ENCODE data around the gene PIK3R5. TPM values are rescaled to one million over a fixed set of nuclear protein-coding genes. Genes with fewer than 3 reads are reported as not detected.

Gene PIK3R5
- total RNA-seq, 1 donor from 2014 or later = 14.5 TPM

GRCh38 chr17:8924595-8924994 is 40.9 kb downstream of the PIK3R5 start:
- peaks cover 10% of the 10 kb centered on the region for H3K36me3 Mint-ChIP-seq (ENCODE audit: low read depth, unreplicated experiment)
- DNase-seq (ENCODE audit: low spot score) = no peak
- no peaks in the 10 kb centered on the region for H3K9me3 Mint-ChIP-seq (ENCODE audit: unreplicated experiment)
- H3K4me1 Mint-ChIP-seq (ENCODE audit: unreplicated experiment) = no peaks in the 10 kb centered on the region
- H3K27me3 Mint-ChIP-seq (ENCODE audit: unreplicated experiment) = peaks cover 3% of the 10 kb centered on the region
- H3K27ac Mint-ChIP-seq (ENCODE audit: unreplicated experiment) = no peak overlapping the region
- no peak overlapping the region for H3K4me3 Mint-ChIP-seq (ENCODE audit: unreplicated experiment)
- no peak for TF ChIP-seq CTCF (IDR thresholded peaks at IDR 0.05; ENCODE audit: unreplicated experiment)

GRCh38 chr17:8923762-8924161 is 41.7 kb downstream of the PIK3R5 start:
- TF ChIP-seq CTCF (IDR thresholded peaks at IDR 0.05; ENCODE audit: unreplicated experiment) = no peak
- Mint-ChIP-seq H3K4me1 (ENCODE audit: unreplicated experiment) (no peaks in the 10 kb centered on the region), H3K4me3 (ENCODE audit: unreplicated experiment) (no peak overlapping the region), H3K27me3 (ENCODE audit: unreplicated experiment) (peaks cover 3% of the 10 kb centered on the region), H3K36me3 (ENCODE audit: low read depth, unreplicated experiment) (peaks cover 10% of the 10 kb centered on the region), H3K27ac (ENCODE audit: unreplicated experiment) (no peak overlapping the region), H3K9me3 (ENCODE audit: unreplicated experiment) (no peaks in the 10 kb centered on the region)
- DNase-seq (ENCODE audit: low spot score) = no peak

- peaks cover 3% of the 10 kb centered on the region for H3K27me3 Mint-ChIP-seq (ENCODE audit: unreplicated experiment)
Measured at GRCh38 chr17:8922928-8923327, 42.6 kb downstream of the PIK3R5 start.

GRCh38 chr17:8922451-8922850 is 43.1 kb downstream of the PIK3R5 start:
- Mint-ChIP-seq H3K4me3 (ENCODE audit: unreplicated experiment) (no peak overlapping the region), H3K9me3 (ENCODE audit: unreplicated experiment) (no peaks in the 10 kb centered on the region), H3K4me1 (ENCODE audit: unreplicated experiment) (no peaks in the 10 kb centered on the region), H3K27me3 (ENCODE audit: unreplicated experiment) (peaks cover 3% of the 10 kb centered on the region), H3K27ac (ENCODE audit: unreplicated experiment) (no peak overlapping the region), H3K36me3 (ENCODE audit: low read depth, unreplicated experiment) (peaks cover 7% of the 10 kb centered on the region)
- DNase-seq (ENCODE audit: low spot score) = no peak
- TF ChIP-seq CTCF (IDR thresholded peaks at IDR 0.05; ENCODE audit: unreplicated experiment) = no peak

More at GRCh38 chr17:8922928-8923327, 42.6 kb downstream of the PIK3R5 start:
- Mint-ChIP-seq H3K36me3 (ENCODE audit: low read depth, unreplicated experiment) (peaks cover 7% of the 10 kb centered on the region), H3K4me3 (ENCODE audit: unreplicated experiment) (no peak overlapping the region), H3K9me3 (ENCODE audit: unreplicated experiment) (no peaks in the 10 kb centered on the region), H3K4me1 (ENCODE audit: unreplicated experiment) (no peaks in the 10 kb centered on the region), H3K27ac (ENCODE audit: unreplicated experiment) (no peak overlapping the region)
- TF ChIP-seq CTCF (IDR thresholded peaks at IDR 0.05; ENCODE audit: unreplicated experiment) = no peak
- DNase-seq (ENCODE audit: low spot score) = no peak

GRCh38 chr17:8921147-8921546 is 44.4 kb downstream of the PIK3R5 start:
- Mint-ChIP-seq H3K4me3 (ENCODE audit: unreplicated experiment) (no peak overlapping the region), H3K36me3 (ENCODE audit: low read depth, unreplicated experiment) (peaks cover 13% of the 10 kb centered on the region), H3K9me3 (ENCODE audit: unreplicated experiment) (peaks cover 5% of the 10 kb centered on the region), H3K27ac (ENCODE audit: unreplicated experiment) (no peak overlapping the region), H3K4me1 (ENCODE audit: unreplicated experiment) (no peaks in the 10 kb centered on the region), H3K27me3 (ENCODE audit: unreplicated experiment) (peaks cover 5% of the 10 kb centered on the region)
- TF ChIP-seq CTCF (IDR thresholded peaks at IDR 0.05; ENCODE audit: unreplicated experiment) = no peak
- DNase-seq (ENCODE audit: low spot score) = no peak

Measured in endothelial cell (in vitro differentiated cells).